T follicular helper cell (primary cell): ENCODE data around the gene ATG9B.

Experiments
- DNase-seq: peaks from one replicate; pipeline ENCODE4 v3.0.0-alpha.2; 2020; ENCODE audit warnings: low read depth

The ATG9B gene

DNA sequence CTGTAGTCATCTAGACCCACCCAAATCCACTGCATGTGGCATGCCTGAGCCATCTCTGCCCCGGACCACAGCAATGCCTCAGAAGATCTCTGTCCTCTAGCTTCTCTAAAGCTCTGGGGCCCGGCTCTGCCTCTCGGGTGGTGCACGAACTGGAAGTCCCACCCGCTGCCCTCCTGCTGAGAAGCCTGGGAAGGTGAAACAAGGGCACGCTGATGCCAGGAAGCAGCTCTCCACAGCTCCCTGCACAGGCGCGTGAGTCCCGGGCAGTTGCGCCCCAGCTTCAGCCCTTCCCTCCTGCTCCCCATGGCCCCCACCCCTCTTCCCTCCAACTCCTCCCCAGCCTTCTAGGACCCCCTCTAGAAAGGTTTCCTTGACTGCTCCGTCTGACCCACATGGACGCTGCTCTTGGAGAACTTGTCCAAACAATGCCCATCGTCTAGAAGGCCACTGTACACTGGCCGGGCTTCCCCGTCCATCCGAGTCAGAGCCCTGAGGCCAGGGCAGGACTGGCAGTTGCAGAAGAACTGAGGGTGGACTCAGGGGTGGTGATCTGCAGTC, 58.9 kb downstream of the ATG9B start:
- DNase-seq = no peak
